Esophagus squamous epithelium (tissue), 5 donors: ENCODE data around the gene BRMS1. TPM values are rescaled to one million over a fixed set of nuclear protein-coding genes. Genes with fewer than 3 reads are reported as not detected.

Experiments used
- DNase-seq: peaks from one replicate; lab custom pipeline; 2025; lab: John Stamatoyannopoulos, UW
- H3K27ac ChIP-seq, 4 donors: fragments of 200-600 bp; sonication (generic); one replicate each; pipeline ENCODE4 v1.5.1; 2016 to 2019; ENCODE audit warnings: mild to moderate bottlenecking in 1 of 4
- H3K27me3 ChIP-seq, 4 donors: fragments of 200-600 bp; sonication (generic); 1 replicate in 3 of 4; 2 replicates in 1 of 4; pipeline versions ENCODE4 v1.5.1 to v1.6.0; 2017 to 2021; ENCODE audit warnings: antibody characterized with exemption in 1 of 4
- H3K36me3 ChIP-seq, 3 donors: fragments of 200-600 bp; sonication (generic); one replicate each; pipeline ENCODE4 v1.5.1; 2016 to 2019
- H3K4me1 ChIP-seq, 3 donors: fragments of 200-600 bp; sonication (generic); one replicate each; pipeline ENCODE4 v1.5.1; 2017 to 2019
- H3K4me3 ChIP-seq, 4 donors: fragments of 200-600 bp; sonication (generic); 1 replicate in 3 of 4; 2 replicates in 1 of 4; pipeline ENCODE4 v1.5.1; 2016 to 2019; ENCODE audit warnings: mild to moderate bottlenecking in 2 of 4, moderate library complexity in 1 of 4
- H3K9me3 ChIP-seq, 3 donors: fragments of 200-600 bp; sonication (generic); one replicate each; pipeline ENCODE4 v1.5.1; 2016 to 2019
- POLR2A ChIP-seq, 4 donors: fragments of 450-650 bp; IDR thresholded peaks; one replicate each; pipeline ENCODE4 v1.6.1; 2017; ENCODE audit warnings: antibody characterized with exemption in 4 of 4, mild to moderate bottlenecking in 4 of 4, moderate library complexity in 3 of 4
- WGBS, 2 donors: methylation state at CpG; one replicate each; pipeline ENCODE4 v1.1.5; 2018; 5-methylcytosine and 5-hydroxymethylcytosine counted together
- intact Hi-C: fragments of 100-400 bp; cut with DNase I; formaldehyde crosslinking; loops from one replicate; pipeline ENCODE4 v1.15.0; 2022
- total RNA-seq, 4 donors: library from RNA; depleted of rRNA; stranded (reverse); fragments of >200 nt; gene quantifications; one replicate each; pipeline ENCODE4 v1.1.0, GENCODE V29; 2016
- TF ChIP-seq, protein P1 (sequence below), 6 experiments: fragments of 450-650 bp in 4 of 6; fragments of 200-600 bp in 2 of 6; sonication (generic) in 2 of 6; IDR thresholded peaks; one replicate each; pipeline ENCODE4 v1.5.1; 2016 to 2019; ENCODE audit warnings: antibody characterized with exemption in 6 of 6, mild to moderate bottlenecking in 4 of 6, moderate library complexity in 4 of 6
- donor health status: DM: yes; HTN: yes; CAD: no.

BRMS1 gene
- total RNA-seq, 4 donors from 2014 or later = 43.8 to 65.5 (median 56.8) TPM

DNA sequence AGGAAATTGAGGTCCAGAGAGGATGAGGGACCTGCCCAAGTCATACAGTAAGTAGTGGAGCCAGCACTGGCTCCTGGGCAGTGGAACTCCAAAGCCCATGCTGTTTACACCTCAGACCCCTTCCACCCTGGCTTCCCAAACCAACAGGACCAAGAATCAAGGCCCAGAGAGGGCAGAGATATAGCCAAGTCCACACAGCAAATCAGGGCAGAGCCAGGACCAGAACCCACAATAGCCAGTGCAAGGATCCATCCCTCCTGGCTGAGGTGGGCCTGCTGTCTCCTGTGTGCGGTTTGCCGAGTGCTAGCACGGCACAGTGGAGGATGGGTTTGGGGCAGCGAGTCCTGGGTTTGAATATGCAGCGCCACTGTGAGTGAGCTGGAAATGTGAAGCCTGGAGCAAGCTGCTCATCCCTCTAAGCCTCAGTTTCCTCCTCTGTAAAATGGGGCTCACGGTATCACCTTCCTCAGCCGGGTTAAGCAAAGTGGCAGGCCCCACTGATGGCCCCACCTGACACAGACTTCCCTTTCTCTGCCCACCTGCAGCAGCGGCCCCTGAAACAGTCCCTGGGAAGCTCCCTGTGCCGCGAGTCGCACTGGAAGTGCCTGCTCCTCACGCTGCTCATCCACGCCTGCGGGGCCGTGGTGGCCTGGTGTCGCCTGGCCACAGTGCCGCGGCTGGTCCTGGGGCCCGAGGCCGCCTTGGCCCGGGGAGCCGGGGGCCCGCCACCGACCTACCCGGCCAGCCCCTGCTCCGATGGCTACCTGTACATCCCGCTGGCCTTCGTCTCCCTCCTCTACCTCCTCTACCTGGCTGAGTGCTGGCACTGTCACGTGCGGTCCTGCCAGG is 50.9 kb downstream of the BRMS1 start:
- Histone ChIP-seq H3K4me3 (no peak overlapping the region), H3K4me1 (peaks cover 13 to 29% (median 14%) of the 10 kb centered on the region in 3 donors), H3K9me3 (no peaks in the 10 kb centered on the region), H3K27me3 (peaks cover 6 to 69% (median 10%) of the 10 kb centered on the region in 4 donors), H3K36me3 (no peaks in the 10 kb centered on the region), H3K27ac (no peak overlapping the region)
- no peak for DNase-seq
- WGBS, 2 donors = 75 to 91% methylated on average over 6 to 7 of the region's 30 CpGs
- intact Hi-C loops = no loop called here
- no peak for TF ChIP-seq POLR2A (IDR thresholded peaks at IDR 0.05)
- TF ChIP-seq, protein P1, sequence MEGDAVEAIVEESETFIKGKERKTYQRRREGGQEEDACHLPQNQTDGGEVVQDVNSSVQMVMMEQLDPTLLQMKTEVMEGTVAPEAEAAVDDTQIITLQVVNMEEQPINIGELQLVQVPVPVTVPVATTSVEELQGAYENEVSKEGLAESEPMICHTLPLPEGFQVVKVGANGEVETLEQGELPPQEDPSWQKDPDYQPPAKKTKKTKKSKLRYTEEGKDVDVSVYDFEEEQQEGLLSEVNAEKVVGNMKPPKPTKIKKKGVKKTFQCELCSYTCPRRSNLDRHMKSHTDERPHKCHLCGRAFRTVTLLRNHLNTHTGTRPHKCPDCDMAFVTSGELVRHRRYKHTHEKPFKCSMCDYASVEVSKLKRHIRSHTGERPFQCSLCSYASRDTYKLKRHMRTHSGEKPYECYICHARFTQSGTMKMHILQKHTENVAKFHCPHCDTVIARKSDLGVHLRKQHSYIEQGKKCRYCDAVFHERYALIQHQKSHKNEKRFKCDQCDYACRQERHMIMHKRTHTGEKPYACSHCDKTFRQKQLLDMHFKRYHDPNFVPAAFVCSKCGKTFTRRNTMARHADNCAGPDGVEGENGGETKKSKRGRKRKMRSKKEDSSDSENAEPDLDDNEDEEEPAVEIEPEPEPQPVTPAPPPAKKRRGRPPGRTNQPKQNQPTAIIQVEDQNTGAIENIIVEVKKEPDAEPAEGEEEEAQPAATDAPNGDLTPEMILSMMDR (IDR thresholded peaks at IDR 0.05) = no peak

GRCh38 chr11:66293352-66293751 is 51.6 kb downstream of the BRMS1 start:
- Histone ChIP-seq H3K4me3 (no peak overlapping the region), H3K27me3 (peaks cover 6 to 69% (median 10%) of the 10 kb centered on the region in 4 donors), H3K36me3 (no peaks in the 10 kb centered on the region), H3K9me3 (no peaks in the 10 kb centered on the region), H3K4me1 (peaks cover 14 to 31% (median 15%) of the 10 kb centered on the region in 3 donors), H3K27ac (no peak overlapping the region)
- TF ChIP-seq, protein P1 (IDR thresholded peaks at IDR 0.05) = no peak
- TF ChIP-seq POLR2A (IDR thresholded peaks at IDR 0.05) = no peak
- WGBS, 2 donors = 60 to 64% methylated on average over 4 of the region's 4 CpGs
- DNase-seq = no peak
- intact Hi-C loops = no loop called here

DNA sequence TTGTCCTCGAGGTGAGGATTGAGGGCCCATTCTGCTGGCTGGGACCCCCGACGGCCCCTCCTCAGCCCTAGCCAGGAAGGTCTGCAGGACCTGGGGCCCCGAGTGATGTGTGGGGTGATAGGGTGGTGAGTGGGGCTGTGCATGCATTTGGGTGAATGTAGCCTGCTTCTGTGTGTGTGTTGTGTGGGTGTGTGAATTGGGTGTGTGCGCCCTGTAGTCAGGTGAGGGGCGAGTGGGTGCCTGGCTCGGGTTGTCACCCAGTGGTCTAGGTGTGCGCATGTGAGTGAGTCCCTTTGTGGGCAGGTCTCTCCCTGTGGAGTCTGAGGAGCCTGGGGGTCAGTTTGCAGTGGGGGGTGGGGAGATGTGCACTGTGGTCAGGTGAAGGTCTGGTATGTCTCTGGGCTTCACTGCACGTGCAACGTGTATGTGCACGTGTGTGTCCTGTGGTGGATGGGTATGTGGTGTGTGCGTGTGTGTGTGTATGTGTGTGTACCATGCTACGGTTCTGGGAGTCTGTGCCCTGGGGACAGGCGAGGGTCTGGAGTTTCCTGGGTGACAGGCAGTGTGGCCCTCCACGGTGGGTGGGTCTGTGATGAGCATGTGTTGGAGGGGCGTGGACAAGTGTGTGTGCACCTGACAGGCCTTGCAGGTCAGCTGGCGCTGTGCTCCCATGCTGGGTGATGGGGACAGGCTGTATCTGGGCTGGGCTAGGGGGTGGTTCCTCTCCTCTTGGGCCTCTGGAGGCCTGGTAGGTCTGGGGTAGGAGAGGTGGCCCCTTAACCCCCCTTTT is 52.2 kb downstream of the BRMS1 start:
- peak overlapping the region in 1 of 4 donors; percentile 67 for H3K4me3 ChIP-seq
- peaks cover 6 to 69% (median 10%) of the 10 kb centered on the region in 4 donors for H3K27me3 ChIP-seq
- no peaks in the 10 kb centered on the region for H3K36me3 ChIP-seq
- no peaks in the 10 kb centered on the region for H3K9me3 ChIP-seq
- DNase-seq = no peak
- intact Hi-C loops = no loop called here
- H3K4me1 ChIP-seq = peaks cover 20 to 37% (median 21%) of the 10 kb centered on the region in 3 donors
- 38 to 41% methylated on average over 12 to 14 of the region's 17 CpGs for WGBS, 2 donors
- TF ChIP-seq, protein P1 (IDR thresholded peaks at IDR 0.05) = no peak
- no peak for TF ChIP-seq POLR2A (IDR thresholded peaks at IDR 0.05)
- no peak overlapping the region for H3K27ac ChIP-seq

GRCh38 chr11:66291706-66292542 is 53.0 kb downstream of the BRMS1 start, which contains the start of gene TMEM151A:
TMEM151A (plus strand) TSS chr11:66291894; CDS start chr11:66292014, 120 bp downstream.
- Histone ChIP-seq H3K36me3 (peaks cover 0 to 8% (median 0%) of the 10 kb centered on the region in 3 donors), H3K9me3 (no peaks in the 10 kb centered on the region), H3K4me1 (peaks cover 24 to 45% (median 26%) of the 10 kb centered on the region in 3 donors), H3K27me3 (peaks cover 6 to 64% (median 10%) of the 10 kb centered on the region in 4 donors), H3K27ac (no peak within 1 kb of the TSS), H3K4me3 (peak within 1 kb of the TSS; percentile 26 to 67 (median 40))
- TF ChIP-seq, protein P1 (IDR thresholded peaks at IDR 0.05) = no peak
- no peak for TF ChIP-seq POLR2A (IDR thresholded peaks at IDR 0.05)
- intact Hi-C loops = no loop called here
- WGBS, 2 donors = no CpG with 5 or more reads among the region's 95 CpGs
- DNase-seq = no peak
